Activated CD8-positive, alpha-beta T cell treated with anti-CD3 and anti-CD28 coated beads for 36 hours (primary cell): ENCODE results near the gene RGP1. TPM values are rescaled to one million over a fixed set of nuclear protein-coding genes. Genes with fewer than 3 reads are reported as not detected.

ENCODE experiments used
- ATAC-seq: fragments of 200-7000 bp; cut with Tn5 transposase; one replicate; pipeline ENCODE4 v1.10.0; 2021; ENCODE audit warnings: mild to moderate bottlenecking, moderate library complexity
- CTCF ChIA-PET: fragments of 350-600 bp; sonication (Branson Sonifier 250); formaldehyde crosslinking; loops from one replicate; lab custom pipeline; 2021; ENCODE audit warnings: antibody characterized with exemption; lab: Charles Lee
- POLR2A ChIA-PET: fragments of 350-600 bp; sonication (Branson Sonifier 250); formaldehyde crosslinking; loops from one replicate; lab custom pipeline; 2021; ENCODE audit warnings: antibody characterized with exemption; lab: Charles Lee
- DNase-seq: peaks from one replicate; pipeline ENCODE4 v3.0.0-alpha.2; 2020
- H3K27ac Mint-ChIP-seq: one replicate; pipeline ENCODE4 v1.8.0; 2021; ENCODE audit warnings: mild to moderate bottlenecking, mixed read lengths
- H3K27me3 Mint-ChIP-seq: one replicate; pipeline ENCODE4 v1.8.0; 2021; ENCODE audit warnings: mixed read lengths
- H3K36me3 Mint-ChIP-seq: one replicate; pipeline ENCODE4 v1.8.0; 2021; ENCODE audit warnings: low read depth, mixed read lengths
- H3K4me1 Mint-ChIP-seq: one replicate; pipeline ENCODE4 v1.8.0; 2021; ENCODE audit warnings: low read depth, mixed read lengths
- H3K4me3 Mint-ChIP-seq: one replicate; pipeline ENCODE4 v1.8.0; 2021; ENCODE audit warnings: mild to moderate bottlenecking, moderate library complexity, mixed read lengths
- H3K9me3 Mint-ChIP-seq: one replicate; pipeline ENCODE4 v1.8.0; 2021; ENCODE audit warnings: mixed read lengths
- CTCF ChIP-seq: fragments of 200-600 bp; IDR thresholded peaks from one replicate; pipeline ENCODE4 v1.8.0; 2022; ENCODE audit warnings: antibody characterized with exemption, mild to moderate bottlenecking
- intact Hi-C: fragments of 100-400 bp; cut with micrococcal nuclease; formaldehyde crosslinking; loops from one replicate; pipeline ENCODE4 v1.10.0; 2022
- total RNA-seq, 2 experiments: library from RNA; stranded (reverse); gene quantifications; one replicate each; pipeline ENCODE4 v1.2.3, GENCODE V29; 2021

Gene RGP1
- total RNA-seq, 2 experiments from 2014 or later = 13.0 to 14.8 TPM

DNA sequence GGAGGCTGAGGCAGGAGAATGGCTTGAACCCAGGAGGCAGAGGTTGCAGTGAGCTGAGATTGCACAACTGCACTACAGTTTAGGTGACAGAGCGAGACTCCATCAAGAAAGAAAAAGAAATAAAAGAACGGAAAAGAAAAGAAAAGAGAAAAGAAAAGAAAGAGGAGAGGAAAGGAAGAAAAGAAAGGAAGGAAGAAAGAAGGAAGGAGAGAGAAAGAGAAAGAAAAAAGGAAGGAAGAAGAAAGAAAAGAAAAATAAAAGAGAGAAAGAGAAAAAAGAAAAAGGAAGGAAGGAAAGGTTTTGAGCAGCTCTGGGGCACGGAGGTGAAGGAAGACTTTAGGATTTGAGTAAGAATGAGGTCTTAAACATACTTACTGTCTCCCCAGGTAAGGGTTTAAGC, 35.5 kb upstream of the RGP1 start:
- Mint-ChIP-seq H3K36me3 (peaks cover 54% of the 10 kb centered on the region), H3K27ac (no peak overlapping the region), H3K4me3 (no peak overlapping the region), H3K27me3 (no peaks in the 10 kb centered on the region), H3K4me1 (peaks cover 4% of the 10 kb centered on the region), H3K9me3 (no peaks in the 10 kb centered on the region)
- no peak for TF ChIP-seq CTCF
- ChIA-PET CTCF (interaction anchor here (15.2 kb wide), 1 partner anchor 17 kb away, joined by 121 read pairs; no protein-coding TSS in a partner anchor), POLR2A (interaction anchor here (0.8 to 1.3 kb wide), 3 partner anchors 14 to 19 kb away, joined by 3 to 4 read pairs (median 3); no protein-coding TSS in a partner anchor)
- ATAC-seq (no peak), DNase-seq (no peak)
- intact Hi-C loops = no loop called here

DNA sequence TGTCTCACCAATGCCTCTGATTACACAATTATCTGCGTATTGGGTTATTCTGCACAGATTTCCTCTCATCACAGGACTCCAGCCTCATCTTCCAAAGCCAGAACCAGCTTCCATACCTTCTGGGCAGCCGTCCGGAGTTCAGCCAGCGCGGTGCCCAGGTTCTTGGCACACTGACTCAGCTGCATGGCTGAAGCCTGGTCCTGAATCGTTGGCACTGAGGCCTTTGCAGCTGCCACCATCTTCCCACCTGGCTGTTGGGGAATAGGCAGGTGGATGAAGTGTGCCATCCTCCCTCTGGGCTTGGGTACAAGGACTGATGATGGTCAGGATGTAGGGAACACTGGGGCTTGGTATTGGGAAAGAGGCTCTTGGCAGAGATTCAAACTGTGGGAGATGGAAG, 35.0 kb upstream of the RGP1 start:
- intact Hi-C loops = no loop called here
- ChIA-PET CTCF (interaction anchor here (15.2 kb wide), 1 partner anchor 18 kb away, joined by 121 read pairs; no protein-coding TSS in a partner anchor), POLR2A (interaction anchor here (0.8 to 1.3 kb wide), 3 partner anchors 14 to 20 kb away, joined by 3 to 4 read pairs (median 3); no protein-coding TSS in a partner anchor)
- ATAC-seq (no peak), DNase-seq (no peak)
- TF ChIP-seq CTCF = no peak
- peaks cover 52% of the 10 kb centered on the region for H3K36me3 Mint-ChIP-seq
- no peaks in the 10 kb centered on the region for H3K9me3 Mint-ChIP-seq
- H3K27ac Mint-ChIP-seq = no peak overlapping the region
- H3K4me3 Mint-ChIP-seq = no peak overlapping the region
- H3K27me3 Mint-ChIP-seq = no peaks in the 10 kb centered on the region
- H3K4me1 Mint-ChIP-seq = peaks cover 4% of the 10 kb centered on the region

- H3K27me3 Mint-ChIP-seq = no peaks in the 10 kb centered on the region
- H3K27ac Mint-ChIP-seq = no peak overlapping the region
- no peak overlapping the region for H3K4me3 Mint-ChIP-seq
- H3K36me3 Mint-ChIP-seq = peaks cover 54% of the 10 kb centered on the region
- no peaks in the 10 kb centered on the region for H3K9me3 Mint-ChIP-seq
- peaks cover 4% of the 10 kb centered on the region for H3K4me1 Mint-ChIP-seq
- ChIA-PET CTCF (interaction anchor here (15.2 kb wide), 1 partner anchor 19 kb away, joined by 121 read pairs; no protein-coding TSS in a partner anchor), POLR2A (no interaction called here)
- DNase-seq (no peak), ATAC-seq (no peak)
- intact Hi-C loops = no loop called here
- TF ChIP-seq CTCF = no peak
Observed at GRCh38 chr9:35714579-35715252, 34.4 kb upstream of the RGP1 start.

GRCh38 chr9:35716230-35716629, 32.9 kb upstream of the RGP1 start:
- TF ChIP-seq CTCF = no peak

More at GRCh38 chr9:35716230-35716629, 32.9 kb upstream of the RGP1 start:
- Mint-ChIP-seq H3K4me1 (peaks cover 4% of the 10 kb centered on the region), H3K27ac (peak overlapping the region; percentile 58), H3K4me3 (no peak overlapping the region), H3K27me3 (no peaks in the 10 kb centered on the region), H3K9me3 (no peaks in the 10 kb centered on the region), H3K36me3 (peaks cover 46% of the 10 kb centered on the region)
- POLR2A ChIA-PET = interaction anchor here (1.1 to 1.7 kb wide), 3 partner anchors 12 to 68 kb away, joined by 3 to 5 read pairs (median 4); no protein-coding TSS in a partner anchor
- intact Hi-C loops = no loop called here
- CTCF ChIA-PET = interaction anchor here (1.4 to 15.2 kb wide), 2 partner anchors 11 to 20 kb away, joined by 7 to 121 read pairs; no protein-coding TSS in a partner anchor
- no peak for DNase-seq
- ATAC-seq = no peak
